GM21528 (cell line): ENCODE results near the gene RIPOR2.

ENCODE experiments used
- ATAC-seq: cut with Tn5 transposase; IDR thresholded peaks from one replicate; pipeline ENCODE4 v1.9.1; 2021; ENCODE audit warnings: mild to moderate bottlenecking, moderate library complexity; ENCODE audit not compliant: unreplicated experiment, low FRiP score

Gene RIPOR2

GRCh38 chr6:24824142-24824938 lies 111.4 kb downstream of the RIPOR2 start:
- ATAC-seq, result no peak

- no peak for ATAC-seq
Observed at GRCh38 chr6:24823185-24823584, 112.6 kb downstream of the RIPOR2 start.

GRCh38 chr6:24822696-24823095 lies 113.1 kb downstream of the RIPOR2 start:
- no peak for ATAC-seq

- ATAC-seq, result no peak
Observed at GRCh38 chr6:24821860-24822444, 113.8 kb downstream of the RIPOR2 start.

- ATAC-seq, result no peak
Observed at GRCh38 chr6:24818346-24818745, 117.4 kb downstream of the RIPOR2 start.

- ATAC-seq, result no peak
Observed at GRCh38 chr6:24809728-24810127, 126.0 kb downstream of the RIPOR2 start.

GRCh38 chr6:24807584-24807983 lies 128.2 kb downstream of the RIPOR2 start:
- ATAC-seq, result no peak

- ATAC-seq, result no peak
Observed at GRCh38 chr6:24802271-24803059, 133.3 kb downstream of the RIPOR2 start.

- ATAC-seq, result no peak
Observed at GRCh38 chr6:24799541-24799915, 136.2 kb downstream of the RIPOR2 start.

- ATAC-seq, result no peak
Observed at GRCh38 chr6:24798740-24799540, 136.8 kb downstream of the RIPOR2 start, which contains the start of gene ARMH2. TSS of gene ARMH2 (minus strand) at chr6:24798917. CDS start at chr6:24798857, 60 bp downstream.

- no peak for ATAC-seq
Observed at GRCh38 chr6:24797596-24798216, 138.1 kb downstream of the RIPOR2 start.

GRCh38 chr6:24796616-24797290 lies 139.0 kb downstream of the RIPOR2 start:
- no peak for ATAC-seq

GRCh38 chr6:24795106-24795505 lies 140.7 kb downstream of the RIPOR2 start:
- ATAC-seq, result no peak

GRCh38 chr6:24788031-24788665 lies 147.6 kb downstream of the RIPOR2 start:
- ATAC-seq, result no peak

GRCh38 chr6:24780206-24780605 lies 155.6 kb downstream of the RIPOR2 start:
- ATAC-seq, result no peak

- ATAC-seq, result no peak
Observed at GRCh38 chr6:24779416-24780016, 156.2 kb downstream of the RIPOR2 start.

GRCh38 chr6:24778878-24779277 lies 156.9 kb downstream of the RIPOR2 start:
- ATAC-seq, result no peak

- no peak for ATAC-seq
Observed at GRCh38 chr6:24778121-24778520, 157.6 kb downstream of the RIPOR2 start.

GRCh38 chr6:24777227-24777626 lies 158.5 kb downstream of the RIPOR2 start:
- ATAC-seq, result no peak
